A549 treated with CORT108297 at 1 μM for 4 hours (cell line): ENCODE data around the gene FCRL5. TPM values are rescaled to one million over a fixed set of nuclear protein-coding genes. Genes with fewer than 3 reads are reported as not detected.

Experiments
- total RNA-seq: library from RNA; stranded (reverse); fragments of 200-300 nt; extraction: Qiagen RNA extraction; gene quantifications from 5 replicates; pipeline ENCODE4 v1.2.3, GENCODE V29; 2022

FCRL5 gene
- not detected in 5 replicates for total RNA-seq

DNA sequence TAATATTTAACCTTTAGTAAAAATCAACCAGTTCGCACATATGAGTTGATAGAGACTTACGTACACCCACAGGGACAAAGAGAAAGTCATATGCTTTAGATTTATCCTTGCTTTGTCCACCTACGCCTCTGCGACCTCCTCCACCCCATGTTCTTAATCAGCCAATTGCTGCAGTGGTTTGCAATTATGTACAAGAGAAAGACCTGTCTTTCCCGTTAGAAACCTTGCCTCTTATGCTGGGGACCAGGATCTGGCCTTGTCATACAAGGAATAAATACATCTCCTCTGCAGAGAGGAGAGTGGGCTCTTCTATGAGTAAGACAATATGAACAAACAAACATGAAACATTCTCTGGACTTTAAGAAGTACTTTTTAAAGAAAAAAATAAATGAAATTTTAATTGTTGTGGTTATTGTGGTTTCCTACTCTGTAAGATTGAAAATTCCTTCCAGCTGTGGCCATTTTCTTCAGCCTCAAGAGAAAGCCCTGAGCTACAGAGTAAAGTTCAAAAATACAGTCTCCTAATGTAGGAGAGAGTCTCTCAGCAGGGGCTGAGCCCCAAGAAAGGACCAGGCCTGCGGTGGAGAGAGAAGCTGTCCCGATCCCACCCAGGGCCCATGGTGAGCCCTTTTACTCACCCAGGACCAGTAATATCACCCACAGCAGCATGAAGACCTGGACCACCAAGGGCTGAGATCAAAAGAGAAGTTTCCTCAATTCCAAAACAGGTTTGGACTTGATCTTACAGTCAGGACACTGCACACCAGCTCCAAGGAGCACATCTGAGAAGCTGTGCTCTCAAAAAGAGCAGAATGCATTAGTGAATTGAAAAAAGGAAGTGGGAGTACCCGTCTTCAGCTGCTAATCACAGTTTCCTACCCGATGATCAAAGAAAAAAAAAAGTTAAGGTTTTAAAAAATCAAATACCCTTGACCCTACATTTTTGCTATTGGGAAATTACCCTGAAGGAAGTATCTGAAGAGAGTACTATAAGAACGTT, at the start of gene FCRL5:
Gene FCRL5 (minus strand): TSS at position 822 of the 1,000 bp plus-strand sequence. CDS start 153 bp downstream, at position 669.

DNA sequence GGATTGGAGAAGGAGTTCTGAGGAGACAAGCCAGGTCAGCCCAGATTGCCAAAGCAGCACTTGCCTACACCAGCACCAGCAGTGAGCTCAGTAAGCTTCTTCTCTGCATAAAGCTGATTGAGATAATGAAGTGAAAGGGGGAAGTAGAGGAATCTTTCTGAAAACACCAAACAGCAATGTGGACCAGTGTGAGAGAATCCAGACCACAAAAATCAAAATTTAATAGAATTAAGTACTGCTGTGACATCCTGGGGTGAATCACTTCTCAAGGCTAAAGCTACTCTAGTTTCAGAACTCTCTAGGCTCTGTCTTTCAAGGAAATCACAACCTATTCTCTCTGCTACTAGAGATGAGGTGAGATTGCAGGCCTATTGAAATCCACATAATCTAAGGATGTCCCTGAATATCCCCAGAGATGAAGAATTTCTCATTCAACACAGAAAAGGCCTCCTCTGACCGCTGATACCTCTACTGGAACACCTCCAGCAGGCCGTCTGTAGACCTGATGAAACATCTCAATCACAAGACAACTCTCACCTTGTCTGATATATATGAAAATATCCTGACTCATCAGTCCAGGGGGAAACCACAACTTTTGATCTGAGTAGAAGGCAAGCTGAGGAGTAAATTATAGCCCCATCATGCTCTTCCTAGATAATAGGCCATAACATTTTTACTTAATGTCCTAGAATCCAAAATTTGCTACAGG, 45.8 kb upstream of the FCRL5 start, which contains the start of gene FCRL4:
Gene FCRL4 (minus strand): TSS at position 127 of the 709 bp plus-strand sequence. CDS start 141 bp downstream, outside the sequence.

Other genes starting within 250 kb of the FCRL5 start
- gene FCRL4, start 45.6 kb upstream of the FCRL5 start, total RNA-seq, result not detected in 5 replicates
- gene FCRL3, start 148.3 kb upstream of the FCRL5 start, total RNA-seq, result 0.23 TPM in 1 of 5 replicates, not detected in the others
- gene FCRL2, start 224.6 kb upstream of the FCRL5 start, total RNA-seq, result not detected in 5 replicates